ENCODE data around the gene PEX11G.

The PEX11G gene

GRCh38 chr19:7468840-7469239, 20.0 kb downstream of the PEX11G start:
- TF ChIP-seq SPI1 (IDR thresholded peaks at IDR 0.05; ENCODE audit: borderline replicate concordance, low read depth): no peak
- no peak for TF ChIP-seq CTCF (IDR thresholded peaks at IDR 0.05; ENCODE audit: insufficient read depth, low read length)
- no peak for TF ChIP-seq REST (IDR thresholded peaks at IDR 0.05; ENCODE audit: insufficient replicate concordance, low read depth)
- no peak for TF ChIP-seq GABPA (IDR thresholded peaks at IDR 0.05; ENCODE audit: low read depth)
- no peak for TF ChIP-seq POLR2AphosphoS5 (IDR thresholded peaks at IDR 0.05; ENCODE audit: low read depth)
- H3K27me3 ChIP-seq (ENCODE audit: insufficient read depth, poor library complexity, severe bottlenecking): no peaks in the 10 kb centered on the region
- DNase-seq (ENCODE audit: low read depth in 1 of 2, low spot score in 1 of 2): no peak
- H3K27ac ChIP-seq (replicated peaks): no peak overlapping the region
- H3K4me3 ChIP-seq (replicated peaks; ENCODE audit: insufficient read depth, low read length): no peak overlapping the region

- no peak overlapping the region for H3K4me3 ChIP-seq (replicated peaks; ENCODE audit: insufficient read depth, low read length)
- no peaks in the 10 kb centered on the region for H3K27me3 ChIP-seq (ENCODE audit: insufficient read depth, poor library complexity, severe bottlenecking)
- no peak overlapping the region for H3K27ac ChIP-seq (replicated peaks)
- DNase-seq (ENCODE audit: low read depth in 1 of 2, low spot score in 1 of 2): no peak
- TF ChIP-seq REST (IDR thresholded peaks at IDR 0.05; ENCODE audit: insufficient replicate concordance, low read depth) (no peak), CTCF (IDR thresholded peaks at IDR 0.05; ENCODE audit: insufficient read depth, low read length) (no peak), GABPA (IDR thresholded peaks at IDR 0.05; ENCODE audit: low read depth) (no peak), SPI1 (IDR thresholded peaks at IDR 0.05; ENCODE audit: borderline replicate concordance, low read depth) (no peak), POLR2AphosphoS5 (IDR thresholded peaks at IDR 0.05; ENCODE audit: low read depth) (no peak)
These were observed 21.5 kb downstream of the PEX11G start for GRCh38 chr19:7467009-7467989.

- Histone ChIP-seq H3K27ac (replicated peaks) (no peak overlapping the region), H3K27me3 (ENCODE audit: insufficient read depth, poor library complexity, severe bottlenecking) (no peaks in the 10 kb centered on the region), H3K4me3 (replicated peaks; ENCODE audit: insufficient read depth, low read length) (no peak overlapping the region)
- TF ChIP-seq CTCF (IDR thresholded peaks at IDR 0.05; ENCODE audit: insufficient read depth, low read length) (no peak), SPI1 (IDR thresholded peaks at IDR 0.05; ENCODE audit: borderline replicate concordance, low read depth) (no peak), GABPA (IDR thresholded peaks at IDR 0.05; ENCODE audit: low read depth) (no peak), REST (IDR thresholded peaks at IDR 0.05; ENCODE audit: insufficient replicate concordance, low read depth) (no peak), POLR2AphosphoS5 (IDR thresholded peaks at IDR 0.05; ENCODE audit: low read depth) (no peak)
- DNase-seq (ENCODE audit: low read depth in 1 of 2, low spot score in 1 of 2): no peak
These were observed 25.3 kb downstream of the PEX11G start for GRCh38 chr19:7463575-7463974.
